ENCODE measurements around the gene CCSAP. TPM values are rescaled to one million over a fixed set of nuclear protein-coding genes. Genes with fewer than 3 reads are reported as not detected.

The CCSAP gene
- total RNA-seq, 2 experiments from 2014 or later: 4.9 to 5.0 TPM

DNA sequence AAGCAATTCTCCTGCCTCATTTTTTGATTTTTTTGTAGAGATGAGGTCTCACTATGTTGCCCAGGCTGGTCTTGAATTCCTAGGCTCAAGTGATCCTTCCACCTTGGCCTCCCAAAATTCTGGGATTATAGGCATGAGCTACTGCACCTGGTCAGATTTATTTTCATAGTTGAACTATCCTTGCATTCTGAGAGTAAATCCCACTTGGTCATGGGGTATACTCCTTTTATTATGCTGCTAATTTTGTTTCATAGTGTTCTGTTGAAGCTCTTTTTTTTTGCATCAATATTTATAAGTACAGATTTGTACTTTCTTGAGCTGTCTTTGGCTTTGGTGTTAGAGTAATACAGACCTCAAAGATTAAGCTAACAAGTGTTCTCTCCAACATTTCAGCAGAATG lies 12.8 kb upstream of the CCSAP start:
- CTCF ChIA-PET: no interaction called here
- DNase-seq: no peak
- Mint-ChIP-seq H3K9me3 (no peaks in the 10 kb centered on the region), H3K36me3 (ENCODE audit: low read depth) (no peaks in the 10 kb centered on the region), H3K4me1 (ENCODE audit: low read depth) (no peaks in the 10 kb centered on the region), H3K27ac (no peak overlapping the region), H3K27me3 (ENCODE audit: low read depth) (peaks cover 29% of the 10 kb centered on the region), H3K4me3 (no peak overlapping the region)
- intact Hi-C loops (cut with micrococcal nuclease): no loop called here

DNA sequence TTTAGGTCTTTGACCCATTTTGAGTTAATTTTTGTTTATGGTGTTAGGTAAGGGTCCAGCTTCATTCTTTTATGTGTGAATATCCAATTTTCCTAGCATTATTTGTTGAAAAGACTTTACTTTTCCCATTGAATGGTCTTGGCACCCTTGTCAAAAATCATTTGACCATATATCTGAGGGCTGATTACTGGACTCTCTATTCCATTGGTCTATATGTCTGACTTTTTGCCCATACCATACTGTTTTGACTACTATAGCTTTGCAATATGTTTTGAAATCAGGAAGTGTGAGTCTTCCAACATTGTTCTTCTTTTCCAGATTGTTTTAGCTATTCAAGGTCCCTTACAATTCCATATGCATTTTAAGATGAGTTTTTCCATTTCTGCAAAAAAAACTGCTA lies 11.4 kb upstream of the CCSAP start:
- no peak for DNase-seq
- Mint-ChIP-seq H3K4me1 (ENCODE audit: low read depth) (no peaks in the 10 kb centered on the region), H3K36me3 (ENCODE audit: low read depth) (no peaks in the 10 kb centered on the region), H3K27me3 (ENCODE audit: low read depth) (peaks cover 25% of the 10 kb centered on the region), H3K27ac (no peak overlapping the region), H3K4me3 (no peak overlapping the region), H3K9me3 (no peaks in the 10 kb centered on the region)
- CTCF ChIA-PET: interaction anchor here (0.6 to 0.9 kb wide), 2 partner anchors 90 to 596 kb away, joined by 3 to 6 read pairs; no protein-coding TSS in a partner anchor
- intact Hi-C loops (cut with micrococcal nuclease): no loop called here

DNA sequence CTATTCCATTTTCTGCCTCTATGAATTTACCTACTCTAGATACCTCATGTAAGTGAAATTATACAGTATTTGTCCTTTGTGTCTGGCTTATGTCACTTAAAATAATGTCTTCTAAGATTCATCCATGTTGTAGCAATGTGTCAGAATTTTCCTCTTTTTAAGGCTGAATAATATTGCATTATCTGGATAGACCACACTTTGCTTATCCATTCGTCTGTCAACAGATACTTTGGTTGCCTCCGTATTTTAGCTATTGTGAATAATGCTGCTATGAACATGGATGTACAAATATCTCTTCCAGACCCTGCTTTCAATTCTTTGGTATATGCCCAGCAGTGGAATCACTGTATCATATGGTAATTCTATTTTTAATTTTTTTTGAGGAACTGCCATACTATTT lies 10.1 kb upstream of the CCSAP start:
- DNase-seq: no peak
- Mint-ChIP-seq H3K36me3 (ENCODE audit: low read depth) (no peaks in the 10 kb centered on the region), H3K9me3 (no peaks in the 10 kb centered on the region), H3K27ac (no peak overlapping the region), H3K4me1 (ENCODE audit: low read depth) (no peaks in the 10 kb centered on the region), H3K4me3 (no peak overlapping the region), H3K27me3 (ENCODE audit: low read depth) (peaks cover 21% of the 10 kb centered on the region)
- intact Hi-C loops (cut with micrococcal nuclease): no loop called here
- CTCF ChIA-PET: no interaction called here

GRCh38 chr1:229349463-229350385 lies 6.9 kb upstream of the CCSAP start:
- intact Hi-C loops (cut with micrococcal nuclease): loop anchor here (10.0 kb wide), 1 partner anchor 555 kb away; no protein-coding TSS in a partner anchor
- Mint-ChIP-seq H3K9me3 (peaks cover 2% of the 10 kb centered on the region), H3K4me1 (ENCODE audit: low read depth) (no peaks in the 10 kb centered on the region), H3K27me3 (ENCODE audit: low read depth) (peaks cover 7% of the 10 kb centered on the region), H3K27ac (no peak overlapping the region), H3K4me3 (no peak overlapping the region), H3K36me3 (ENCODE audit: low read depth) (no peaks in the 10 kb centered on the region)
- no peak for DNase-seq
- CTCF ChIA-PET: no interaction called here

GRCh38 chr1:229347528-229347927 lies 4.7 kb upstream of the CCSAP start:
- Mint-ChIP-seq H3K27ac (no peak overlapping the region), H3K4me3 (no peak overlapping the region)
- DNase-seq: no peak

GRCh38 chr1:229344937-229345684 lies 2.3 kb upstream of the CCSAP start:
- H3K36me3 Mint-ChIP-seq (ENCODE audit: low read depth): no peaks in the 10 kb centered on the region
- CTCF ChIA-PET: interaction anchor here (1.0 to 1.5 kb wide), 3 partner anchors 86 to 137 kb away, joined by 3 to 5 read pairs (median 4); no protein-coding TSS in a partner anchor
- H3K27me3 Mint-ChIP-seq (ENCODE audit: low read depth): peaks cover 13% of the 10 kb centered on the region
- H3K4me1 Mint-ChIP-seq (ENCODE audit: low read depth): peaks cover 20% of the 10 kb centered on the region
- H3K4me3 Mint-ChIP-seq: peak overlapping the region; percentile 18
- no peak overlapping the region for H3K27ac Mint-ChIP-seq
- peaks cover 3% of the 10 kb centered on the region for H3K9me3 Mint-ChIP-seq
- intact Hi-C loops (cut with micrococcal nuclease): loop anchor here (5.0 to 10.0 kb wide), 2 partner anchors 212 to 550 kb away; partner anchors contain the start of gene ABCB10
- no peak for DNase-seq

More at GRCh38 chr1:229347528-229347927, 4.7 kb upstream of the CCSAP start:
- Mint-ChIP-seq H3K36me3 (ENCODE audit: low read depth) (no peaks in the 10 kb centered on the region), H3K27me3 (ENCODE audit: low read depth) (peaks cover 13% of the 10 kb centered on the region), H3K4me1 (ENCODE audit: low read depth) (peaks cover 8% of the 10 kb centered on the region), H3K9me3 (peaks cover 3% of the 10 kb centered on the region)
- intact Hi-C loops (cut with micrococcal nuclease): loop anchor here (10.0 kb wide), 1 partner anchor 553 kb away; no protein-coding TSS in a partner anchor
- CTCF ChIA-PET: no interaction called here

- intact Hi-C loops (cut with micrococcal nuclease): loop anchor here (5.0 to 10.0 kb wide), 2 partner anchors 213 to 549 kb away; partner anchors contain the start of gene ABCB10
- no peak for DNase-seq
- Mint-ChIP-seq H3K9me3 (peaks cover 3% of the 10 kb centered on the region), H3K27ac (no peak overlapping the region), H3K4me1 (ENCODE audit: low read depth) (peaks cover 28% of the 10 kb centered on the region), H3K36me3 (ENCODE audit: low read depth) (no peaks in the 10 kb centered on the region), H3K27me3 (ENCODE audit: low read depth) (peaks cover 9% of the 10 kb centered on the region), H3K4me3 (no peak overlapping the region)
- CTCF ChIA-PET: interaction anchor here (1.0 to 1.5 kb wide), 2 partner anchors 85 to 138 kb away, joined by 3 to 5 read pairs; no protein-coding TSS in a partner anchor
Measured at GRCh38 chr1:229344139-229344538, 1.3 kb upstream of the CCSAP start.

DNA sequence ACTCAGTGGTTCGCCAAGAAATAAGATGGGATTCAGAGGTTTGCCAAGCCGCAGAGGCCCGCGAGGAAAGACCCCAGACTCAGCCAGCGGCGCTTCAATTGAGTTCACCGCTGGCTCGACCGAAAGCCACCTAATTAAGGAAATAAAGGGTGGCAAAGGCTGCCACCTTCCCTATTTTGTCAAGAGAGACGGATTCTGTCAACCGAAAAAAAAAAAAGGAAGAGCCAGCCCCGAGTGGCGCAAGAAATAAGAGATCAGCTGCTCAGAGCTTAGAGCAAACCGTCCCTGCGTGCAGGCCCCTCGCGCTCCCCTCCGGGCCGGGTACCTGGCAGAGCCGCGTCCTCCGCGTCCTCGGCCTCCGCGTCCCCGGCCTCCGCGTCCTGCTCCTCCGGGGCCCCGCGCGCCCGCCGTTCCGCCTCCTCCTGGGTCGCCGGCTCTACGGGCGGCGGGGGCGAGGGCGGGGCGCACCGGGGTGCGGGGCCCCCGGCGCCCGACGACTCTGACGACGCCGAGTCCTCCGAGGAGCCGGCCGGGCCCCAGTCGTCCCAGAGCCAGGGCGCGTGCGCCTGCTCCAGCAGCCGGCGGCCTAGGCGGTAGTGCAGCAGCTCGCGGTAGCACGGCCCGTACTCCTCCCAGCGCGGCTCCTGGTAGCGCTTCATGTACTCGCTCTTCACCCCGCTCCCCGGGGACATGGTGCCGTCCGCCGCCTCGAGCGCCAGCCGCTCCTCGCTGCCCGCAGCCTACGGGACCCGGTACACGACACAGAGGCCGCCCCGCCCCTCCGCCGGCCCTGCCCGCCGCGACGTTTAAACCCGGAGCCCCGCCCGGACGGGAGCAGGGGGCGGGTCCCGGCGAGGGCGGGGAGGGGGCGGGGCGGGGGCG lies 832 bp downstream of the CCSAP start:
- peak overlapping the region; percentile 74 for H3K27ac Mint-ChIP-seq
- intact Hi-C loops (cut with micrococcal nuclease): loop anchor here (1.0 to 10.0 kb wide), 6 partner anchors 17 to 725 kb away; partner anchors contain the start of genes ABCB10, GALNT2, RAB4A and TAF5L
- peaks cover 9% of the 10 kb centered on the region for H3K27me3 Mint-ChIP-seq (ENCODE audit: low read depth)
- peaks cover 40% of the 10 kb centered on the region for H3K4me1 Mint-ChIP-seq (ENCODE audit: low read depth)
- no peaks in the 10 kb centered on the region for H3K36me3 Mint-ChIP-seq (ENCODE audit: low read depth)
- DNase-seq: peak; percentile 82
- peak overlapping the region; percentile 88 for H3K4me3 Mint-ChIP-seq
- H3K9me3 Mint-ChIP-seq: peaks cover 3% of the 10 kb centered on the region
- CTCF ChIA-PET: interaction anchor here (0.8 to 1.2 kb wide), 2 partner anchors 167 to 217 kb away, joined by 3 to 5 read pairs; partner anchors contain the start of gene ABCB10

GRCh38 chr1:229340496-229340895 lies 2.4 kb downstream of the CCSAP start:
- peaks cover 3% of the 10 kb centered on the region for H3K9me3 Mint-ChIP-seq
- H3K4me3 Mint-ChIP-seq: peak overlapping the region; percentile 50
- CTCF ChIA-PET: interaction anchor here (0.6 to 0.7 kb wide), 2 partner anchors 17 to 1010 kb away, joined by 3 read pairs; no protein-coding TSS in a partner anchor
- peaks cover 40% of the 10 kb centered on the region for H3K4me1 Mint-ChIP-seq (ENCODE audit: low read depth)
- H3K27me3 Mint-ChIP-seq (ENCODE audit: low read depth): peaks cover 9% of the 10 kb centered on the region
- intact Hi-C loops (cut with micrococcal nuclease): loop anchor here (2.0 to 10.0 kb wide), 4 partner anchors 16 to 726 kb away; partner anchors contain the start of genes ABCB10 and GALNT2
- DNase-seq: no peak
- no peak overlapping the region for H3K27ac Mint-ChIP-seq
- H3K36me3 Mint-ChIP-seq (ENCODE audit: low read depth): no peaks in the 10 kb centered on the region

GRCh38 chr1:229339520-229339919 lies 3.3 kb downstream of the CCSAP start:
- CTCF ChIA-PET: interaction anchor here (0.6 kb wide), 1 partner anchor 85 kb away, joined by 4 read pairs; no protein-coding TSS in a partner anchor
- no peak overlapping the region for H3K27ac Mint-ChIP-seq
- DNase-seq: peak; percentile 43
- no peak overlapping the region for H3K4me3 Mint-ChIP-seq
- intact Hi-C loops (cut with micrococcal nuclease): no loop called here
- H3K9me3 Mint-ChIP-seq: peaks cover 3% of the 10 kb centered on the region
- peaks cover 5% of the 10 kb centered on the region for H3K27me3 Mint-ChIP-seq (ENCODE audit: low read depth)
- H3K36me3 Mint-ChIP-seq (ENCODE audit: low read depth): peaks cover 7% of the 10 kb centered on the region
- peaks cover 40% of the 10 kb centered on the region for H3K4me1 Mint-ChIP-seq (ENCODE audit: low read depth)

GRCh38 chr1:229339086-229339485 lies 3.8 kb downstream of the CCSAP start:
- DNase-seq: no peak
- Mint-ChIP-seq H3K27ac (no peak overlapping the region), H3K4me3 (no peak overlapping the region), H3K27me3 (ENCODE audit: low read depth) (peaks cover 1% of the 10 kb centered on the region), H3K9me3 (peaks cover 6% of the 10 kb centered on the region), H3K4me1 (ENCODE audit: low read depth) (peaks cover 37% of the 10 kb centered on the region), H3K36me3 (ENCODE audit: low read depth) (peaks cover 9% of the 10 kb centered on the region)
- intact Hi-C loops (cut with micrococcal nuclease): no loop called here
- CTCF ChIA-PET: interaction anchor here (0.6 kb wide), 3 partner anchors 84 to 624 kb away, joined by 3 to 4 read pairs (median 3); no protein-coding TSS in a partner anchor

All from activated naive CD4-positive, alpha-beta T cell treated with anti-CD3 and anti-CD28 coated beads for 36 hours (primary cell).